ENCODE data around the gene DNM1.

DNM1 gene

DNA sequence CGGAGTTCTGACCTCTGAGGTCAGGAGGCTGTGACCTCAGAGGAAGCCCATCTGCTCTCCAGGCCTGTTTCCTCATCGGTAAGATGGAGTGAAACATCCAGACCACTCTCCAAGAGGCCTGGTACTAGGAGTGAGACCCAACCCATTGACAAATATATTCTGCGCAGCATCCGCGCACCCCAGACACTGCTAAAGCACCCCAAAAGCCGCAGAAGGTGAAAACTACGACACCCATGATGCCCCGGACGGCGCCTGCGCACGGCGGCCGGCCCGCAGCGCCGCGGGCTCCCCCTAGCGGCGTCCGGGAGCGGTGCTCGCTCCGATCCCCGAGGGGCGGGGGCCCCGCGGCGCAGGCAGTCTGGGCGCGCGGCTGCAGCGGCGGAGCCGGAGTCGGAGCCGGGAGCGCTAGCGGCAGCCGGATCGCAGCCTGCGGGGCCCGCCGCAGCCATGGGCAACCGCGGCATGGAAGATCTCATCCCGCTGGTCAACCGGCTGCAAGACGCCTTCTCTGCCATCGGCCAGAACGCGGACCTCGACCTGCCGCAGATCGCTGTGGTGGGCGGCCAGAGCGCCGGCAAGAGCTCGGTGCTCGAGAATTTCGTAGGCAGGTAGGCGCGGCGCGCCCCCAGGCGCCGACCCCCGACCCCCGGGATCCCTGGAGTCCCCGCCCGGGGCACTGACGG lies at the start of gene DNM1:
Gene DNM1 (plus strand): TSS at position 356 of the 683 bp plus-strand sequence. CDS start 92 bp downstream, at position 448.
- DNase-seq, result peak; percentile 72 to 84 (median 83)

DNA sequence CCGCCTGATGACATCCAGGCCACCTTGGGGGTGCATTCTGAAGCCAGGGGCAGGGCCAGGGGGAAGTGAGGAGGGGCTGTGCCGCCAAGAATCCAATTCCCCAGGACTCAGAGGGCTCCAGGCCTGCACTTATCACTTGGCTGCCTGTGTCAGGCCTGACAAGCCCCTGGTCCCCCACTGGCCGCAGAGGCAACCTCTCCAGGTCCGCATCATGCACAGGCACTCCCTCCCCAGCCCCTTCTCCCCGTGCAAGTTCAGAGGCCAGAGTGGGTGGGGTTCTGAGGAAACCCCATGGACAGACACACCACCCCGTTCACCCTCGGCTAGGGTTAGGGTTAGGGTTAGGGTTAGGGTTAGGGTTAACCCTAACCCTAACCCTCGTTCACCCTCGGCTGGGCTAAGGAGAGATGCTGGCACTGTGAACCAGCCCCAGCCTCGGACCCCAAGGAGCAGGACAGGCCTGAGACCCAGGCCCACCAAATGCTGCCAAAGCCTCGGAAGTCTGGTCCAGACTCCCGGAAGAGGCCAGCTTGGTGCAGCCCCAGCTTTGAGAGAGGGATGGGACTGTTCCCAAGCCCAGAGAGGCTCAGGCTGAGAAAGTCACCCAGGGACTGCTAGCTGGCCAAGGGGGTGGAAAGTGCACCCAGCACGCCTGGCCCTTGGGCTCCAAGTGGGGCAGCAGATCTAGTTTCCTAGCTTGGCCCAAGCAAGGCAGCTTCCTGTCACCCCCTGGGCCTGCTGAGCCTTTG lies 49.1 kb upstream of the DNM1 start:
- DNase-seq, result no peak

DNA sequence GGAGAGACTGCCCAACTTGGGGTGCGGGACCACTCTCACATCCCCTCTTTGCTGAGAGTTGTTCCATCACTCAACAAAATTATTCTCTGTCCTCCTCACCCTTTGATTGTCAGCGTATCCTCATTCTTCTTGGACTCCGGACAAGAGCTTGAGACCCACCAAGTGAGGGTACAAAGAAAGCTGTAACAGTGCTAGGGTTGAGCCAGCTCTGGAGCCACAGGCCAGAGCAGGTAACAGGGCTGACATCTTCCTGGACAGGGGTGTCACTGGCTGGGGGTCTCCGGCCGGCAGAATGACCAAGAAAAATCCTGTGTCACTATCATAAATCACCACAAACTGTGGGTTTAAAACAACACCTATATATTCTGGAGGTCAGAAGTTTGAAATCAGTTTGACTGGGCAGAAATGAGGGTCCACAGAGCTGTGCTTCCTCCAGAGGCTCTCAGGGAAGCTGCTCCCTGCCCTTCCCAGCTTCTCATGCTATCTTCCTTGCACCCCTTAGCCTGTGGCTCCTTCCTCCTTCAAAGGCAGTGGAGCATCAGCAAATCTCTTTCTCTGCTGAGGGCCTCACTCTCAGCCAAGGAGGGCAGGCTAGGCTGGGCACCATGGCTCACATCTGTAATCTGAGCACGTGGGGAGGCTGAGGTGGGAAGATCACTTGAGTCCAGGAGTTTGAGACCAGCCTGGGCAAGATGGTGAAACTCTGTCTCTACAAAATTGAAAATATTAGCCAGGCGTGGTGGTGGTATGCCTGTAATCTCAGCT lies 47.3 kb upstream of the DNM1 start:
- DNase-seq, result no peak

DNA sequence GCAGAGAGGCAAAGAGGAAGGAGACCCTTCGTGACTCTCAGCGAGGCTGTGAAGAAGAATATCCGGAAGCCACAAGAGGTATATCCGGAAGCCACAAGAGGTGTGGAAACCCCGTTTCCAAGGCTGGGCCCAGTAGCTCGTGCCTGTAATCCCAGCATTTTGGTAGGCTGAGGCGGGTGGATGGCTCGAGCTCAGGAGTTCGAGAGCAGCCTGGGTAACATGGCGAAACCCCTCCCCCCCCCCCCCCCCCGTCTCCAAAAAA lies 43.7 kb upstream of the DNM1 start:
- no peak for DNase-seq

DNA sequence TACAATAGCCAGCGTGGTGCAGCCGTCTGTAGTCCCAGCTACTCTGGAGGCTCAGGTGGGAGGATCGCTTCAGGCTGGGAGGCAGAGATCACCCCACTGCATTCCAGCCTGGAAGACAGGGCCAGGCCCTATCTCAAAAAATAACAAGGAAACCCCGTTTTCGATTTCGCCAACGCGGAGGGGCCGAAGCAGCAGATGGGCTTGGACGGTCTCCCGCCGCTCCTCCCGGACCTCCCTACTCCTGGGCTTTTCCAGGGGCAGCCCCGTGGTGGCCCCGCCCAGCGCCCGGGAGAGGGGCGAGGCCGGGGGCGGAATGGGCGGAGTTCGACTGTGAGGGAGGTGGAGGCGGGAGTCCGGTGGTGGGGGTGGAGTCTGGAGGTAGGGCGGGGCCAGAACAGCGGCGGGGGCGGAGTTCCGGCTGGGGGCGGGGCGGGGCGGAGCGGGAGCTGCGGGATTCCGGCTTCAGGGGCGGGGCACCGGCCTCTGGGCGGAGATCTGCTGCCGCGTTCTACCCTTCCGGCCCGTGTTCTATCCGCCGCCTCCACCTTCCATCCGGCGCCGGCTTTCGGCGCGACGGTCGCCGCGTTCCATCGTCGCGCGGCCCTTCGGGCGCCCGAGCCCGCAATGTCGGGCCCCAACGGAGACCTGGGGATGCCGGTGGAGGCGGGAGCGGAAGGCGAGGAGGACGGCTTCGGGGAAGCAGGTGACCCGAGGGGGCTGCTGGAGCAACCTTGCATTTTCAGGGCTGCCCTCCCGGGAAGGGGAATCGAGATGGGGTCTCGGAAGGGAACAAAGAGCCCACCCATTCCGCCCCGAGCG lies 43.2 kb upstream of the DNM1 start, which contains the start of gene BBLN:
Gene BBLN (plus strand): TSS at position 482 of the 819 bp plus-strand sequence. CDS start 143 bp downstream, at position 625.
- peak; percentile 84 to 96 (median 93) for DNase-seq

DNA sequence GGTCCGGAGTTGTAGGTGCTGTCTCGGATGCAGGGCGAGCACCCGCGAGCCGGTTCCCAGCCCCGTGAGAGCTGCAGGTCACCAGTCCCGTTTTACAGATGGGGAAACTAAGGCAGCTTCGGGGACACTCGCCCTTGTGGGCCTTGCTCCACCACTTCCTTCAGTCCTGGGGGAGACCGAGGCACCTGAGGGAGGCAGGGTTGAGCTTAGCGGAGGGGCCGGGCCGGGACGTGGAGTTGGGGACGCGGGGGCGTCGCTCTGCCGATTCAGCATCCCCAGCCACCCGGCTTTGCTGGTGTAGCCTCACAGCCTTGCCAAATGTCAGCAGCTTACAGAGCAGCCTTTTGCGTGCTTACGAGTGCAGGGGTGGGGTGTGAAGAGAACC lies 42.6 kb upstream of the DNM1 start:
- peak in 2 of 3 experiments; percentile 64 to 65 for DNase-seq

DNA sequence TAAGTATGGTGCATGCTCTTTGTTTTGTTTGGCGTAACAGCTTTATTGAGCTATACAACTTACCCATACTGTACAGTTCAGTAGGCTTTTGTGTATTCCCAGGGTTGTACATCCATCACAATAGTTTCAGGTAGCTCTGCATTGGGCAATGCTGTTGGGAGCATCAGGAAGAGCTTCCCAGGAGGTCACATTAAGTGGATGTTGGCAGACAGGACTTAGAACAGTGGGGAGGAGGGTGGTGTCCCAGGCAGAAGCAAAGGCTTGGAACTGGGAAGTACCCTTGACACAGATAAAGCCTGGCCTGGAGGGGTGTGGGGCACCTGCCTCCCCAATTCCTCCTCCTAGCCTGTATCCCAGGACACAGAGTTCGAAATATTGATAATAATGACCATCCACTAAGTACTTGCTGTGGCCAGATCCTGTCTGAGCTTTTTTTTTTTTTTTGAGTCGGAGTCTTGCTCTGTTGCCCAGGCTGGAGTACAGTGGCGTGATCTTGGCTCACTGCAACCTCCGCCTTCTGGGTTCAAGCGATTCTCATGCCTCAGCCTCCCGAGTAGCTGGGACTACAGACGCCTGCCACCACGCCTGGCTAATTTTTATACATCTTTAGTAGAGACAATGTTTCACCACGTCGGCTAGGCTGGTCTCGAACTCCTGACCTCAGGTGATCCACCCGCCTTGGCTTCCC lies 41.8 kb upstream of the DNM1 start:
- DNase-seq, result peak in 1 of 3 experiments; percentile 51

DNA sequence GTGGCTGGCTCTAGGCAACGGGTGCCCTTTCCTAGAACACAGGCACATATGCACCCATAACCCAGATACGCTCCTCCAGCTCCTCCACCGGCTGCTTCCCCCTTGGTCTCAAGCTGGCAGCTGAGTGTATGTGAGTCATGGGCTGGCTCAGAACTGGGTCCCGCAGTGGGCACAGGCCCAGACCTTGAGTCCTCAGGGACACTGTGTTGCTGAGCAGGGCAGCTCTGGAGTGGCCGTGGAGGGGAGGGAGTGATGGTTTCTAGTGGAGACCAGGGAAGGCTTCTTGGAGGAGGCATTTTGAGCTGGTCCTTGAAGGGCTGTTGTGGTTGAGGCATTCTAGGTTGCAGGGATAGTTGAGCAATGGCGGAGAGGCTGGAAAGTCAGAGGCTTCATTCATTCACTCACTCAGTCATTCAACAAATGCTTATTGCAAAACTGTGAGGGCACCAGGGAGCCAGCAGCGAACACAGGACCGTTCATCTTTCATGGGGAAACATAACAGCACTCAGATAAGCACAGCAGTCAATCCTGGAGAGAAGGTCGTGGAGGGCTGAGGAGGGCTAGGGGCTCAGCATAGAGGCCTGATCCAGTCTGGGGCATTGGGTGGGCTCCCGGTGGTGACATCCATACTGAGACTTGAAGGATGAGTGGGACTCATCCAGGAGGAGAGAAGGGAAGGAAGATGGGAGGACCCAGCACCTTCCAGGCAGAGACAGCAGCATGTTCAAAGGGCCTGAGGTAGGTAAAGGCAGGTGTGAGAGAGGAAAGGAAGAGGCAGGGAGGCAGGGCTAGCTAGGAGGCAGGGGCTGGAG lies 40.8 kb upstream of the DNM1 start:
- DNase-seq, result no peak

DNA sequence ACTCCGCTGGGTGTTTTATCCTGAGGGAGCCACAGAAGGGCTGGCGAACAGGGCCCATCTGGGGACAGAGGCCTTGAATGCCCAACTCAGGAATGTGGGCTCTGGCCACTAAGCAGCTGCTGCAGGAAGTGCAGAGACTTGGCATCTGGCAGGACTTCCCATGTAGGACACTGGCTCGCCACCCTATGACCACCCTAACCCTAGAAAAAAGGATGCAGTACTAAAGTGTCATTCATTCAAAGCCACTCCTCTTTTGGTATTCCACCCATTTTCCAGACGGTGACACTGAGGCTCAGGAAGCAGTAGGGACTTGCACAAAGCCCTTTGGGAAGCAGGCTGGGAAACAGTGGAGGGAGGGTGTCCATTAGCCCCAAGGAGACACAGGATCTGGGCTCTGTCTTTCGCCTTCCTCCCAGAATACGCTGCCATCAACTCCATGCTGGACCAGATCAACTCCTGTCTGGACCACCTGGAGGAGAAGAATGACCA lies 40.1 kb upstream of the DNM1 start:
- DNase-seq, result no peak

DNA sequence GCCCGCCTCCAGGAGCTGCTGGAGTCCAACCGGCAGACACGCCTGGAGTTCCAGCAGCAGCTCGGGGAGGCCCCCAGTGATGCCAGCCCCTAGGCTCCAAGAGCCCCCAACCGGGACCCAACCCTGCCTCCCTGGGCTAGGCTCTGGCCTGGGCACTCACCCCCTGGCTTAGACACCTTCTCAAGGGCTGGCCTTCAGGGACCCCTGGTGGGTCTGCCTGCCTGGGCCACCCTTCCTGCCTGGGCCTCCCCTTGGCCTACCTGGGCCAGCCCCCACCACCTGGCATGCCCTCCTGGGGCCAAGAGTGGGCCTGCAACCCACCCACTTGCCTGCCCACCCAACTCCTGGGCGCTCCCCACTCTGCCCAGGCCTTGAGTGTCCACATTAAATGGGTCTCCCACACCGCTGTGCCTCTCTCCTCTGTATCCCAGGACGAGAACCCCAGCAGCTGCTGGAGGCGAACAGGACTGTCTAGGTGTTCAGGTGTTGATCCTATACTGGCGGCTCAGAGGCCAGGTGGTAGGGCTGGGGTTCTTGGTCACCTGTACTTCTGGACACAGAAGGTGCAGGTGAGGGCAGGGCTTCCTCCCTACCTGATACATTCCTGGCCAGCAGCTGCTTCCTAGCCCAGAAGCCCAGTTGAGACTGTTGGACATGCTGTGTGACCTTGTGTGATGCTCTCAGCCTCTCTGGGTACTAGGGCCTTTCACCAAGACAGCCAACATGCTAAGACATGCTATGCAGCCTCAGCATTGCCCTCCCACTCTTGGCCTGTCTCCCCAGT lies 39.5 kb upstream of the DNM1 start:
- DNase-seq, result no peak

DNA sequence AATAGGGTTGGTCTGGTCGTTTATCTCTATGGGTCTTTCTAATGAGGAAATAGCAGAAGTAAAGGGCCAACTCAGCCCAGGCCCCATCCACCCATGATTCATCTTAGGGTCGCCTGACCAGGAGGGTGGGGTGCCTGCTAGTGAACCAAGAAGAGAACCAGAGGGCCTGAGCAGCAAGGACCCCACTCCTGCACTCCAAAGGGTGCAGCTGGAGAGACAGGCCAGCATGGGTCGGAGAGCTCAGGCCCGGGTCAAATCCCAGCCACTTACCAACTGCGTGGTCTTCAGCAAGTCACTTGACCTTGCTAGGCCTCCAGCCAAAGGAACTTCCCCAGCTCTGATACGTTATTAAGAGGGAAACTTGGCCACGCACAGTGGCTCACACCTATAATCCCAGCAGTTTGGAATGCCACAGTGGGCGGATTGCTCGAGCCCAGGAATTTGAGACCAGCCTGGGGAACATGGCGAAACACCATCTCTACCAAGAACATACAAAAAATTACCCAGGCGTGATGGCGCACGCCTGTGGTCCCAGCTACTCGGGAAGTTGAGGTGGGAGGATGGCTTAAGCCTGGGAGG lies 38.8 kb upstream of the DNM1 start:
- DNase-seq, result no peak

DNA sequence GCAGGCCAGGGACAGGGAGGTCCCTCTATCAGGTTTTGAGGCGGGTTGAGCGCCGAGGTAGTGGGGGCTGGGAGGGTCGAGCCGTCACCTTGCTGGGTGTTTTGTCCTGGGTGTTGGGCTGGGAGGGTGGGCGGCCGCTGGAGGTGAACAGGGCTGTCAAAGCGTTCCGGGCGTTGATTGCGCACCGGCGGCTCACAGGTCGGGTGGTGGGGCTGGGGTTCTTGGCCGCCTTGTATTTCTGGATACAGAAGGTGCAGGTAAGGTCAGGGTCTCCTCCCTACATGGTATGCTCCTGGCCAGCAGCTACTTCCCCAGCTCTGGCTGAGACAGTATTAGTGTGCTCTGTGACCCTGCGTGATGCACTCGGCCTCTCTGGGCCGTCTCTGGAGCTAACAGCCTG lies 37.0 kb upstream of the DNM1 start:
- no peak for DNase-seq

DNA sequence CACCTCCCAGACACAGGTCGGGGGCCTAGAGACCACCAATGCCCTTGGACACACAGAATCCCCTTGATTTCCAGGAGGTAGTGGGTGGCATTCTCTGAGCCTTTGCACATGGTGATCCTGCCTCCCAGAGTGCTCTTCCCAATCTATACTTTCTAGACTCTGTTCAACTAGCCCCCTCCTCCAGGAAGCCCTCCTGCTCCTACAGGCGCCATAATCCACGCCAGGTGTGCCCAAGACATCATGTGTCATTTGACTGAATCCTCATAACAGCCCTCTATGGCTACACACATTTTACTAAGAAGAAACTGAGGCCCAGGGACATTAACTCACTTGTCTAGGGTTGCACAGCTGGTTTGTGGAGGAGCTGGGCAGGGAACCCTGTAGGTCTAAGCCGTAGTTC lies 36.0 kb upstream of the DNM1 start:
- DNase-seq, result no peak

DNA sequence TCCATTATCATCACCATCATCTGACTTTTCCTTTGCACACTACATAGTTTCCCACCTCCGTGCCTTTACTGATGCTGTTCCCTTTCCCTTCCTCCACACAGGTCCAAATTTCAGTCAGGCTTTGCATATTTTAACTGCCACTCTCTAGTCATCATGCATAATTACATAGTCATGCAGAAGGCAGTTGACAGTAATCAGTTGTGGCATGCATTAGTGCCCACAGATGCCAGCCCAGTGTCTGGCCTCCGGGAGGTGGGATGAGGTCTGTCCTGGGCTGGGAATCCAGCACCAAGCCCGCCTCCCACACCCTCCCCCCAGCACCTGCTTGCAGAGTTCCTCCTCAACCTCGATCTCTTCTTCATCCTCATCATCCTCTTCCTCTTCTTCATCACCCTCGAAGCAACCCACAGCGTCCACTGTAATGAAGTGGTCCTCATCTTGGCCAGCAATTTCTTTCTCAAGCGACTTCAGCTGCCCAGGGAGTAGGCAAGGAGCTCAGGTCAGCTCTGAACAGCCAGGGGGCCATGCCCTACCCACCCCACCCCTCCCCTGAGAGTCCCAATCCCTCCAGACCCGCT lies 34.4 kb upstream of the DNM1 start:
- DNase-seq, result no peak

DNA sequence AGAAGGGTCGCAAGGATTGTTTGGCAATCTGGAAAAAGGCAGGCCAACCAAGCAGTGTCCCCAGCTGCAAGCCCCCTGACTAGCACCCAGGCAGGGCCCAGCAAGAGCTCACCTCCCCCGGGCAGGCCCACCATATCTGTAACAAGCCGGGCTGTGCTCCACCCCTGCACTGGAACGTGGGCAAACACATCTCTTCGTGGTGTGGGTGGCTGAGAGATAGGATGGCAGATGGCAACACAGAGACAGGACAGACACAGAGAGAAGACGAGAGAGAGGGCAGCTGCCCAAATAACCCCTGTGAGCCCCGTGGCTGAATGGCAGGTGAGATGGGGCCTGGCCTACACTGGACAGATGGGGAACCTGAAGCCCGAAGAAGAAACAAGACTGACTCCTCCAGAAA lies 33.7 kb upstream of the DNM1 start:
- DNase-seq, result no peak

DNA sequence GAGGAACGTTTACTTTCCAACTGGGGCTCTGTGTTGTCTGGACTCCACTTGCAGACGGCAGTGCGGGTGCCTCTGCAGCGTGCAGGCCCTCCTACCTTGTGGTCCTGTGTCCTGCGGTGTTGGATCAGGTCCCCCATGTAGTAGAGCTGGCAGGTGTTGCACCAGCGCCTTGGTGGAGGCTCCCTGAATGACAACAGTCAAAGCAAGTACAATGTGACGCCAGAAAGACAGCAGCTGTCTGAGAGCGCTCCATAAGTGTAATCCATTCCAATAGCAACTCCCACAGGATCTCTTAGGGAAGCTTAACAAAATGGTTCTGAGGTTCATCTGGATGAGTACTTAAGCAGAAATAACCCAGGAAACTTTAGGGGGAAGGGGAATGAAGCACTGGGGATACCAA lies 33.3 kb upstream of the DNM1 start:
- no peak for DNase-seq

DNA sequence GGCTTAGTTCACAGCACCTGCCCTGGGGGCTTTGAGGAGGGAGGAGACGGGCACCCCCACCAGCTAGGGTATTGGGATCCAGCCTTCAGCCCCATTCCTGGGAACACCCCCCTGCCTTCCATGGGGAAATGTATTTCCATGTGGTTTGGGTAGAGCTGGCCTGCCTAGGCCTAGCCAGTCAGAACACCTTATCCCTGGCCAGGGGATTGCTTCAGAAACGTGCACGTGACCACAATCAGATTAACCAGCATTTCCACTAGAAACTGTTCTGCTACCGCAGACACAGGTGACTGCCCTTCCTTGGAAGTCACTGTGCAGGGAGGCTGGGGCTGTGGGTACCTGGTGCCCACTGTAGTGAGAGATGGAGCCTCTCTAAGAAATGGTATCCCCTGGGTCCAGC lies 29.1 kb upstream of the DNM1 start:
- DNase-seq, result no peak

DNA sequence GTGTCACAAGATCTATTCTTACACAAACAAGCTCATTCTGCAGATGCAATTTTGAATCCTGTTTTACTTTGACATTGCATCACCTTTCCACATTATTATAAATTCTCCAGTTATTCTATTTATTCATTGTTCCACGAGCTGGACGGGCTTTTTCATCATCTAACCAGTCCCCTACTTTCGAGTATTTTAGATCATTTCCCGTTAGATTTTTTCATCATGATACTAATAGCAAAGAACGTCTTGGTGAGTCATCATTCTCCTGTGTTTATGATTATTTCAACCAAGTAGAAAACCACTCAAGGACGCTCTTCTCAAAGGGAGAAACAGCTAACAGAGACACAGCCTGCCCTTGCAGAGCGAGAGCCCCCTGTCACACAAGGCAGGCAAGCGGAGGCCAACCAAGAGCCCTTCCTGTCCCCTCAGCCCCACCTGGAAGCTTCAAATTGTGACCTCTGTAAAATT lies 28.0 kb upstream of the DNM1 start:
- DNase-seq, result no peak

DNA sequence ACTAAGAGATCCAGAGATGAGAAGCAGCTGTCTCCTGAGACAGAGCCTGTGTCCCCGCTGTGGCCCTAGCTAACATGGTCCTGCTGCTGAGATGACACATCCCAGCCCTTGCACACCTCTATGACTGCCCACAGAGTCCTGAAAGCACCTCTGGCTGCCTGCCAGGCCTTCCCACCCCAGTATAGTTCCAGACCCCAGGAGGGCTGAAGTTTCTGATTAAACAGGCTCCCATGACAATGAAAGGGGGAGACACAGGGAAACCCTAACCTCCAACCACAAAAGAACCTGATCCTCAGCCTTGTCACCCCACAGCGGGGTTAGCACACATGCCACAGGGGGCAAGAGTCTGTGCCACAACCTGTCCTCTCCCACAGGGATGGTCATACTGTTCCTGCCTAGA lies 27.5 kb upstream of the DNM1 start:
- DNase-seq, result no peak

All from NCI-H1417 (cell line).